GM18868 (cell line): ENCODE data around the gene PSMG3.

Experiments used
- ATAC-seq: cut with Tn5 transposase; IDR thresholded peaks from one replicate; pipeline ENCODE4 v1.9.1; 2021; ENCODE audit warnings: mild to moderate bottlenecking, moderate library complexity; ENCODE audit not compliant: unreplicated experiment

The PSMG3 gene, protein sequence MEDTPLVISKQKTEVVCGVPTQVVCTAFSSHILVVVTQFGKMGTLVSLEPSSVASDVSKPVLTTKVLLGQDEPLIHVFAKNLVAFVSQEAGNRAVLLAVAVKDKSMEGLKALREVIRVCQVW

DNA sequence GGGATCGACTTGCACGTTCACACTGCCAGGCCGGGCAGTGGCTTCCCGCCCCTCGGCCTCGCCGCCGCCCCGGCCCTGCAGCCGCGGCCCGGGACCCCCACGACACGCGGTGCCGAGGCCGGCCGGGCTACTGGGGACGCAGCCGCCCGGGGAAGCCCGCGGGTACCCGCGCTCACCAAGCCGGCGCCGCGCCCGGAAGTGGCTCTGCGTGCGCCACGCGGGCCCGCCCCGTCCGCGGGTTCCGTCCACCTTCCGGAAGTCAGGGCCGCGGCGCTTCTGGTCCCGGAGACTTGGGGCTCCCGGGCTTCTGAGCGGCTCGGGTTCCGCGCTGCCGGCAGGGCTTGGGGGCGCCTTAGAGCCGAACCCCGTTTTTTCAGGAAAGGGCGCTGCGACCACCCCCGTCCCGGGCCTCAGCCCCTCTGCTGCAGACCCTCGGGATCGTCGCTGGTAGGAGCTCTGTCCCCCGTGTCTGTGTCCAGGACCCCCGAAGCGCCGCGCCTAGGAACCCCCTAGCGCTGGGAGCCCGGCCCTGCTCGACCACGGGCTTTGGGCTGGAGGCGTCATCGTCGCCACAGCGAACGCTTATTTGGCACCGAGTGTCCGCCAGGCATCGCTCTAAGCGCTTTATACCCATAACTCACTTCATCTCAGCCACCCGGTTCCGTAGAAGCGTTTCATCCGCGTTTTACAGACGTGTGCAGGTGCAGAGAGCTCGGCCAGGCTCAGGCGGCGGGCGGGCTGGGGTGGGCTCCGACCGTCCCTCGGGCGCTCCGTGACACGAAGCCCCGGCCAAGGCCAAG is at the start of gene PSMG3:
PSMG3 (minus strand) TSS at position 200 of the 800 bp plus-strand sequence. CDS start 693 bp downstream, outside the sequence.
- ATAC-seq: peak; percentile 89

DNA sequence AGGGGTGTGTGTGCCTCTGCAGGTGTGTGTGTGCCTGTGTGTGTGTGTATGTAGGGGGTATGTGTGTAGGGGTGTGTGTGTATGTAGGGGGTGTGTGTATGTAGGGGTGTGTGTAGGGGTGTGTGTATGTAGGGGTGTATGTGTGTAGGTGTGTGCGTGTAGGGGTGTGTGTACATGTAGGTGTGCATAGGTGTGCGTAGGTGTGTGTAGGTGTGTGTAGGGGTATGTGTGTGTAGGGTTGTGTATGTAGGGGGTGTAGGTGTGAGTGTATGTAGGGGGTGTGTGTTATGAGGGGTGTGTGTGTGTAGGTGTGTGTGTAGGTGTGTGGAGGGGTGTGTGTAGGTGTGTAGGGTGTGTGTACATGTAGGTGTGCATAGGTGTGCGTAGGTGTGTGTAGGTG is 48.6 kb upstream of the PSMG3 start:
- no peak for ATAC-seq

DNA sequence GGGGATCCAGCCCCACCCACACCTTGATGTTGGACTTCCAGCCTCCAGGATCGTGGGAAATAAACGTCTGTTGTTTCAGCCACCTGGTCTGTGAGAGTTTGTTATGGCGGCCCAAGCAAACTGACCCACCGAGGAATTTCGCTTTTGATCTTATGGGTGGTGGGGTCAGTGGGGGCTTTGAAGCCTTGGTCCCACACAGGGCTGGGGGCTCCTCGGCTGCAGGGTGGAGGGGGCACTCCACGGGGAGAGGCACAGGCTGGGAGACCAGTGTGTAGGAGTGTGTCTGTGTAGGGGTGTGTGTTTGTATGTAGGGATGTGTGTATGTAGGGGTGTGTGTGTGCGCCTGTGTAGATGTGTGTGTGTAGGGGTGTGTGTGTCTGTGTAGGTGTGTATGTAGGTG is 48.1 kb upstream of the PSMG3 start:
- no peak for ATAC-seq

DNA sequence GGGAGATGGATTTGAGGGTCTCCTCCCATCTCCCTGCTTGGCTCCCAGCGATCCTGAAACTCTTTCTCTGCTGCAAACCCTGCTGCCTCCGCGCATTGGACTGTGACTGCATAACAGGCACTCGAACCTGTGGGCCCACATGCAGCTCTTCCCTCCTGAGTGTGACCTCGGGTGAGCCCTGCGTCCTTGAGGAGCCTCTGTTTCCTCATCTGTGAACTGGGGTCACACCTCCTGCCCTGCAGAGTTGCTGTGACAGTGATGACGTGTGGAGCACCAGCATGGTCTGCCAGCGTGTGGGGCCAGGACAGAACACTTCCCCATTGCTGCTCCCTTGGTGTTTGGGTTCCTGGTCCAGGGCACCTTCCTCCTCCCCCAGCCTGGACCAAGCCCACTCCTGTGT is 46.9 kb upstream of the PSMG3 start:
- no peak for ATAC-seq

DNA sequence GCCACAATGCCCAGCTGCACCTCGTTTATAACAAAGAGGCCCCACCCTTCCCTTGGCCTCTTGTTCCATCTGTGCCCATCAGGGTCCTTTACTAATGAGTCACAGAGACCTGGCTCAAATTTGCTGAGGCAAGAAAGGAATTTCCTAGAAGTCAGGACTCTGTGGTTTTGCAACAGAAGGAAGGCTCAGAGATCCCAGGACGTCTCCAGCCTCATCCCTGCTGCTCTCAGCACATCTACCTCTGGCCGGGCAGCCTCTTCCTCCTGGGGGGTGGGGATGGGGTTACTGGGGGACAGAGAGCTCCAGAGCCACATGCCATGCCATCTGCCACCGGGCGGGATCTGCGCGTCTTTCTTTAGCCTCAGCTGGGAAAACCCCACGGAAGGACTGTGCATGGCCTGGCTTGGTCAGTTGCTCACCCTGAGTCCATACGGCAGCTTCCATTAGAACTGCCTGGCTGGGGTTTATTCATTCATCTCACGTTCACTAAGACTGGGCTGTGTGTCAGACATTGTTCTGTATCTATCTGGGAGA is 41.9 kb upstream of the PSMG3 start:
- no peak for ATAC-seq

DNA sequence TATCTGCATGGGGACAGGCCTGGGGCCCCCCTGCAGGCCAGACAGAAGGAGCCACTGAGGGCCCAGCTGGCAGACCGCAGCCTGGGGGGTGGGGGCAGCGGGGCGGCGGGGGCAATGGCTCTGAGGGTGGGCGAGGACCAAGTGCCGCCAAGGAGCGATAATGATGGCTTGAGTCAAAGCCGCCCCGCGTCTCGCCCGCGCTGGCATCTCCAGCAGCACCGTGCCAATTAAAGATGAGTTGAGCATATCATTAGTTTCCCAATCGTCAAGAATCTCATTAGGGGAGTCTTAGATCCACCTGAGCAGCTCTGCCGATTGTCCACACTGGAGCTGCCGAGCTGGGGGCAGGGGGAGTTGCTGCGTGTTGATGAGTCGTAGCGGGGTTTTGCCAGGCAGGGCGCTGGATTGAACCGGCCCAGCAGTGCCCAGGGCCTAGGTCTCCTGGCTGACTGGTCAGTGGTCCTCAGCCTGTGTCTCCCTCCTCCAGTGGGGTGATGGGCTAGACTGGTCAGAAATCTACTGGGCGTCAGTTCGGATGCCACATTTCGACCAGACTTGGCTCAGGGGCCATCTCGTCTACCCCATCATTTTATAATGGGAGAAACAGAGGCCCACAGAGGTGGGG is 41.0 kb upstream of the PSMG3 start:
- no peak for ATAC-seq

DNA sequence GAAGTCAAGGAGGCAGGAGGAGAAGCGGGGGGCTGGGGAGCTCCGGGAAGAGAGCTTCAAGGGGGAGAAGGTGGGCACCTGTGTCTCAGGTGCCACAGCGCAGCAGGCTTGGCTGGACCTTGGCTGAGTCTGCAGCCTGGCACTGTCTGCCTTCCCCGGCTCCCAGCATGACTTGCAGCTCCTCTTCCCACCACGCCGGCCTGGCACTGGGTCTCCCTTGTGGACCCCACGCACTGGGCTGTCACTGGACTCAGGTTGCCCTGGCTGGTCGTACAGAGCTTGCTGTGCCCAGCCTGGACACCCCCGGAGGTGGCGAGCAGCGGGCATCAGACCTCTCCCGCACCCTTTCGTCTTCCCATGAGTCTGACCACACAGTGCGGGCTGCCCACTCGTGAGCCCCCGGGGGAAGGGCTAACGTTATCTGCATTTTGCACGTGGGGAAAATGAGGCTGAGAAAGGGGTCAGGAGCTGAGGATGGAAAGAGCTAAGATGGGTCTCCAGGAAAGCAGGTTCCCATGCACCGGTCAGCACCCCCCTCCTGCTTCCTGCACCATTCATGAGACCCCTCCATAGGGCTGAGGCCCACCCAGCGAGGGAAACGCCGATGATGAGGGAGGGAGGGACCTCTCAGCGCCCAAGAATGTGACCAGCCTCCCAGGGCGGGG is 40.3 kb upstream of the PSMG3 start:
- no peak for ATAC-seq

DNA sequence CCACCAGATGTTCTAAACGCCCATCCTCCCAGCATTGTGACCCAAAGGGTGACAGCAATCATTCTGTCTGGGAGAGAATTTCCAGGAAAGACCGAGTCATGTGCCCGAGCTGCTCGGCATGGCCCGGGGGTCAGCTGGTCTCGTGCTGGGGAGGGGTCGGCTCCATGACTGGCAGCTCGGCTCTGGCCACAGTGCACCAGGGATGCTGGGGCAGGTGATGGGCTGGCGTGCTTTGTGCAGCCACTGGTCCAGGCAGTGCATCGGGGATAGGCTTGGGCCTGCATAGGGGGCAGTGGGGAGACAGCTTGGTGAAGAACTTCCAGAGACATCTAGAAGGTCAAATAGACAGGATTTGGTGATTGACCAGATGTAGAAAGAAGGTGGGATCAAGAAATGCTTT is 39.2 kb upstream of the PSMG3 start:
- no peak for ATAC-seq

DNA sequence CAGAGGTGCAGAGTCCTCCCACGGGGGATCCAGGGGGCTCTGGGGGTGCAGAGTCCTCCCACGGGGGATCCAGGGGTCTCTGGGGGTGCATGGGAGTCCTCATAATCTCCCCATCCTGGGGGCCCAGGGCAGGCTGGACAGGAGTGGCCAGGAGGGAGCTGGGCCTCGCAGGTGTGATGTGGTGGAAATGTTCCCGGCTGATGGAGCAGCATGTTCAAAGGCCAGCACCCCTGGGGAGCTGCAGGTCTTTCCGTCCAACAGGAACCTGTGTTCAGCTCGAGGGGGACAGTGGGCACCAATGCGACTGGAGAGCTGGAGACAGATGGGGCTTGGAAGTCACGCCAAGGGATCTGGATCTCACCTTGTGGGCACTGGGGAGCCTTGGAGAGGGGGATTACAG is 38.5 kb upstream of the PSMG3 start:
- ATAC-seq: no peak

DNA sequence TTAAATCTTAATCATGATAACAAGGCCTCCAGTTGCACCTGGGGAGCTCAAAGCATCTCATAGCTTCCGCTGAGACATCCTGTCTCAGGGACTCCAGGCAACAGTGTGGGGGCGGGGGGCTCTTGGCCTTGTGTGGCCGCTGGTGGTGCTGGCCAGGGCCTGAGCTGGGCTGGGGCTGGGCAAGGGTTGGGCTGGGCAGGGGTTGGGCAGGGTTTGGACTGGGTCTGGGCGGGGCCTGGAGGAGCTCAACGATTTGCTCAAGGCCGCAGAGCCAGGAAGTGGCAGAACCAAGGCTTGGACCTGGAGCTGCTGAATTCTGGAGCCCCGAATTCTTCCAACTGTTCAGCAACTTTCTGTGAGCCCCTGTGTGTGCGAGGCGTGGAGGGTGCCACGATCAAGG is 37.9 kb upstream of the PSMG3 start:
- no peak for ATAC-seq

DNA sequence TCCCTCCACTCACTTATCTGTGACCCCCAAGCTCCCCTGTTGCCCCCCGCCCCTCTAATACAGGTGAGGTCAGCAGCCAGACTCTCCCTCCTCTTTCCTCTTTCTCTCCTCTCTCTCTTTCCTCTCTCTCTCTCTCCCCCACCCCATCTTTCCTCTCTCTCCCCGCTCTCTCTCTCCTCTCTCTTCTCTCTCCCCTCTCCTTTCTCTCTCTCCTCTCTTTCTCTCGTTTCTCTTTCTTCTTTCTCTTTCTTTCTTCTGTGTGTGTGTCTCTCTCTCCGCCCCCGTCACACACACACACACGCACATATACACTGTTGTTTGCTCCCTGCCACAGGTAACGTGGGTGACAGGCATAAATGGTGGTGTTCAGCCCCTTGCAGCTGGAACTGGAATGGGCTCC is 37.2 kb upstream of the PSMG3 start:
- no peak for ATAC-seq

DNA sequence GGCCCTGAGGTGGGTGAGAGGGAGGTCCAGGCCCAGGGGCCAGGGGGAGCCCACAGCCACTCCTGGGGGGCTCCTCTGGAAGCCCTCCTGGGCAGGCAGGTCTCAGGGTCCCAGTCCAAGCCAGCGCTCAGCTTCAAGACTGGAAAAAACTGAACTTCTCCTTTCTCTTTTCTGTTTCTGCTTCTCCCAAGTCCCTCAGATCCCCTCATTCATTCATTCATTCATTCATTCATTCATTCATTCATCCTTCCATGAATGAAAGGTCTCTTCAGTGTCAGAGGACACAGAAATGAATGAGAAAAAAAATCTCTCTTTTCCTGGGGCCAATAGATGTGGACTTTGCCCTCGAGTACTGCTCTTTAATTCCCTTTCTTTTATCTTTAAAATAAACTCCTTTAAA is 34.6 kb upstream of the PSMG3 start:
- ATAC-seq: no peak

DNA sequence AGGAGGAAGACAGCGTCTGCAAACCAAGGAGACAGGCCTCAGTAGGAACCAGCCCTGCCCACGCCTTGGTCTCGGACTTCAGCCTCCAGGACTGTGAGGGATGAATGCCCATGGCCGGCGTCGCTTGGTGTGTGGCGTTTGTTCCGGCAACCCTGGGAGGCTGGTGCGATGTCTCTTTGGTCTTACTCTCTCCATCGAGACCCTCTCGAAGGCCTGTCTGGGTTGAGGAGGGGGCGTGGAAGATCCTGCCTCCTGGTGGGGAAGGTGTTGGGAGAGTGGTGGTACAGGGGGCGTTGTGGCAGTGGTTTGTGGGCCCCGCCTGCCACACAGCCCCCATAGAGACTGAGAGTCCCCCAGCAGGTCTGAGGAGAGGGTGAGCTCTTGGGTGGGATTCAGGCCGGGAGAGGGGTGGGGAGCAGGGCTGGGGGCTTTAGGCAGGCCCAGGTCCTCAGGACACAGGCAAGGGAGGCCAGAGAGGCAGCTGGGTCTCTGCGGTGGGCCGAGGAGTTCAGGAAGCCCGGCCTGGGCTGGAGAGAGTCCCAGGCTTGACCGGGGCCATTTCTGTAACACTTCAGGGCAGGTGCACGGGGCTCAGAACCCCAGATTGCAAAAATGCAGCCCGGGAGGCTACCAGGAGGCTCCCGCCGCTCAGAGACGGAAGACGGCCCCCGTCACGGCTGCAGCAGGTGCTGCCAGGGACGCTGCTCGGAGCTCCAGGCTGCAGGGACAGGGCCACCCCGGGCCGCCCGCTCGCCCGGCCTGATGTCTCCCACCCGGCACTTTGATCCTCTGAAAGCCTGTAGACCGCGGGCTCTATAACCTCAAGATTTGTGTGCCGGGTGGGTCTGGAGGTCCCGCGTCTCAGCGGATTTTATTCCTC is 33.8 kb upstream of the PSMG3 start:
- ATAC-seq: no peak

DNA sequence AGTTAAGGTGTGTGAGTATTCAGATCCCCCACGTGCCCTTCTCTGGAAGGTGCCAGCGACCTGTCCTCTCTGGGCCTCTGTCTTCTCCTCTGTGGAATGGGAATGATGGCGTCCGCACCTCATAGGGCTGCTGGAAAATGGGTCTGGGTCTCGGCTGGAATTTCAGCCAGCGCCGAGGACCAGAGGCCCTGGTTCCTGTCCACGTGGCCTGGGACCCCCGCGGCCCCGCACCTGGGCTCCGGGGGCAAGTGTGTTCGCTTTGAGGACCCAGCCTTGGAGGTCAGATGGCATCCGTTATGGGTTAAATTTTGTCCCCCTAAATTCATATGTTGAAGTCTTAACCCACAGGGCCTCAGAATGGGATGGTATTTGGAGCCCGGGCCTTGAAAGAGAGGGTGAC is 32.6 kb upstream of the PSMG3 start:
- ATAC-seq: no peak

DNA sequence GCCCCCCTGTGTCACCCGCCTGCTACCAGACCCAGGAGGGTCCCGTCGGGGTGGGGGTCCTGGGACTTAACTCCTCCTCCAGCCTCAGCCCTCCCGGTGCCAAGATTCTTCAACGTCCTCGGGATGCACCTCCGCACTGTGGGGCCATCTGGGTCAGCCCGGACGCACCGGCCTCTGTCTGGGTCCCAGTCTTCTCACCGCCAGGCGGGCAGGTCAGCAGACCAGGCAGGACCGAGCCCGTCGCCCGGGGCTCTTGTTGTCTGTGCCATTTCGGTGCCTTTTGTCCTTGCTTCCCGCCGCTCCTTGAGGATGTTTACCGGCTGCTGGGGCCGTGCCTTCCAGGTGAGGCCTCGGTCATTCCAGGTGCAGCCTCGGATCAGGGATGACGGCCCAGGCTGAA is 32.1 kb upstream of the PSMG3 start:
- ATAC-seq: no peak

DNA sequence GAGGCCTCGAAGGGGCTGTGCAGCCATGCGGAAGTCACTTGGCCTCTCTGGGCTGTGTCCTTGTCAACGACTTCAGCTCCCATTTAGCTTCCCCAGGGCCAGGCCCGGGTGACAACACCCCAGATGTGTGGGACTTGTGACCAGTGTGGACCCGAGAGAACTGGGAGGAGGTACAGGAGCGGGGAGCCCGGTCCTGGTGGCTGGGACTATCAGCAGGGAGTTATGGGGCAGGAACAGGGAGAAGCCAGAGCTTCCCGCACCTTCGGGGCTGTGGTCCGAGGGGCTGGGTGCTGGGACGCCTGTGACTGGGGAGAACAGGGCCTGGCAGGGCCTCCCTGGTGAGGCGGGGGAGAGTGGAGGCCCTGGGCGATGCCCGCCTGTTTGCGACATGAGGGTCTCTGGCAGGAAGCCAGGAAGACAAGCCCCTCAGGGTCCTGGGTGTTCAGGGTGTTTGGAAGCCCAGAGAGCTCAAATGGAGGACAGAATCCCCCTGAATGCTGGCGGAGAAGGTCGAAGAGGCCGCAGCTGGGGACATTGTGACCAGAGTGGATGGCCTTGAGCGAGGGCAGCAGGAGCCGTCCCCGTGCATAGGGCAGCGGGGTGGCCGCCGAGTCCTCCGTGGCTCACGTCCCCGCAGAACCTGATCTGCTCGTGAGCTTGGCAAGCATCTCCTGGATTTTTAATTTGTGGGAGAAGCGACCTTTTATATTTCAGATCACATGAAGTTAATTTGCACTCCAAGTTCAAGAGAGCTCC is 30.0 kb upstream of the PSMG3 start:
- no peak for ATAC-seq

DNA sequence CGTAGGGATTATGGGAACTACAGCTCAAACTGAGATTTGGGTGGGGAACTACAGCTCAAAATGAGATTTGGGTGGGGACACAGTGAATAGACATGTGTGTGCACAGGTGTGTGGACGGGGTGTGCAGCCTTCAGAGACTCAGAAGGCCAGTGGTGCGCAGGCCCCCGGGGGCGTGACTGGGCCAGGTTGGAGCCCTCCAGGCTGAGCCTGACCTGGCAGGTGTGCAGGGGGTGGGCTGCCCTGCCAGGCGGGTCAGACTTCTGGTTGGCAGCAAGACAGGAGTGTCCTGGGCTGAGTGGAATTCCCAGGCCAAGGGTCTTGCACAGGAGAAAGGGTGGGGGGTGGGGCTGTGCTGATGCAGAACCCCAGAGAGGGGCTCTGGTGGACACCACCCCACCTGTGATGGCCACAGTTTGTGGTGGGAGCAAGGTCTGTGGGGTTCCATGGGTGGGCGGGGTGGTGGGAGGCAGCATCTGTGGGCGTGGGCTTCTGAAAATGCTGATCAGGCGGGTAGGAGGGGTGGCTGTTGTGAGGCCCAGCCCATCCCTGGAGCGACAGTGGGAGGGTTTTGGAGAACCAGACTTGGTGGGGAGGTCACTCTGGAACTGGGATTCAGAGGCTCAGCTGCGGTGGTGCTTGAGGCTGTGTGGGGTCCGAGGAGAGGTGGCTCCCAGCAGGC is 29.3 kb upstream of the PSMG3 start:
- ATAC-seq: no peak

DNA sequence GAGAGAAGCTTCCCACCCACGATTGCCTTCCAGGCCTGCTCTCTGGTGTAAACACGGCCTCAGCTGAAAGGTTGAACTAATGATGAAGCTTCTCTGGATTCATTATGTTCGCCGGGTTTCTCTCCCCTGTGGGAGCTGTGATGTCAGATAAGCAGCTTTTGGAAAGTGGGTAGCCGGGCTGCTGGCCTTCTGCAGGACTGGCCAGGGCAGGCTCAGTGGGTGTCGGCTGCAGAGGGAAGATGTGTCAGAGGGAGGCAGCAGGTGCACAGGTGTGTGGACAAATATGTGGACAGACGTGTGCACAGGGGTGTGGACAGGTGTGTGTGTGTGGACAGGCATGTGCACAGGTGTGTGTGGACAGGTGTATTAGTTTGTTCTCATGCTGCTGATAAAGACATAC is 28.5 kb upstream of the PSMG3 start:
- no peak for ATAC-seq

DNA sequence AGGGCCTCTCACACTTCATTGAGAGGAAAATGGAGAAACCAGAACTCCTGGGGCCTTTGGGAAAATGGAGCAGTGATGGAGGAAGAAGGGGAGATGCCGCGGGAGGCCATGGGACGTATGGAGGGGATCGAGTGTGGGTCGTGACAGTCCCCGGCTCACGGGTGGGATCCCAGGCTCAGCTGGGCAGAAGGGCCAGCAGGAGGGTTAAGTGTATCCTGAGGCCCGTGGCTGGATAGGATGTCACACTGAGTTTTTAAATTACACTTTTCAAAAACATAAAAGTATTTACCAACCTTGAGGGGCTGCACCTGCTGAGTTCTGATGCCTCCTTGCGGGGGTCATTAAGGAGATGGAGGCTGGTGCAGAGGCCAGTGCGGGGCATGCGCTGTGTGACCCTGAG is 28.0 kb upstream of the PSMG3 start:
- no peak for ATAC-seq
